ENCODE measurements around the gene TTC33. TPM values are rescaled to one million over a fixed set of nuclear protein-coding genes. Genes with fewer than 3 reads are reported as not detected.

TTC33 gene
- total and polyA plus RNA-seq, 4 donors, result 5.3 to 30.5 (median 7.8) TPM

DNA sequence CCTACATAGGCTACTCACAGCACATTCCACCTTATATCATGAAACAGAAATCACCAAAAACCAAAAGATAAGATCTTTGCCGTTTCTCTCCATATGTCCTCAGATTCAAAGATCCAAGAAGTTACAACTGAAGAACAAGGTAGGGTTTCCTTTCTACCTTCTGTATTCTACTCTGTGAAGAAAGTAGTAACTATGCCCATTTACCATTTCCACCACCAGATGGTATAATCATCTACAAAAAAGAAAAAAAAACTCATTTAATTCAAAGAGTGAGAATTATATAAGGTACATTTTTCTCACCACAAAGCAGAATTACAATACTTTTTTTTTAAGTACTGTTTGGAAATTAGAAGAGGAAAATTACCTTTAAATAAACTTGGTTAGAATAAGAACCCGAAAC lies 248.7 kb downstream of the TTC33 start:
- 25 to 61% methylated on average over 2 of the region's 2 CpGs for WGBS, 2 donors

DNA sequence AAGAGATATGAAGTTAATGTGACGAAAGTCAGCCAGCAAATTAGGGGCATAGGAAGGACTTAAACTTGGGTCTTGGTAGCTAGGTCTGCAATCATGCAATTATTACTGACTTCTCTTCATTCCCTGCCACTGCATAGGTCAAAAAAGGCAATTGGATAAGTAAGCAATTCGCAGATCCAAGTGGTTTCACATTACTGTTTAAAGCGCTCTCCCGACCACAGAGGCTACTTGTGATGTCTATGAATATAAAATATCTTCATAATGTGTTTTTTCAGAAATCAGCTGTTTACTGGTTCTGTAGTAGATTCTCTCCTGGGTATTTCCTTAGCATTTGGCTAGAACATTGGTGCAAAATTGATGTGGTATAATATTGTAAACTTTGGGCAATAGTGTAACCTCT lies 250.7 kb downstream of the TTC33 start:
- TF ChIP-seq, protein P1, sequence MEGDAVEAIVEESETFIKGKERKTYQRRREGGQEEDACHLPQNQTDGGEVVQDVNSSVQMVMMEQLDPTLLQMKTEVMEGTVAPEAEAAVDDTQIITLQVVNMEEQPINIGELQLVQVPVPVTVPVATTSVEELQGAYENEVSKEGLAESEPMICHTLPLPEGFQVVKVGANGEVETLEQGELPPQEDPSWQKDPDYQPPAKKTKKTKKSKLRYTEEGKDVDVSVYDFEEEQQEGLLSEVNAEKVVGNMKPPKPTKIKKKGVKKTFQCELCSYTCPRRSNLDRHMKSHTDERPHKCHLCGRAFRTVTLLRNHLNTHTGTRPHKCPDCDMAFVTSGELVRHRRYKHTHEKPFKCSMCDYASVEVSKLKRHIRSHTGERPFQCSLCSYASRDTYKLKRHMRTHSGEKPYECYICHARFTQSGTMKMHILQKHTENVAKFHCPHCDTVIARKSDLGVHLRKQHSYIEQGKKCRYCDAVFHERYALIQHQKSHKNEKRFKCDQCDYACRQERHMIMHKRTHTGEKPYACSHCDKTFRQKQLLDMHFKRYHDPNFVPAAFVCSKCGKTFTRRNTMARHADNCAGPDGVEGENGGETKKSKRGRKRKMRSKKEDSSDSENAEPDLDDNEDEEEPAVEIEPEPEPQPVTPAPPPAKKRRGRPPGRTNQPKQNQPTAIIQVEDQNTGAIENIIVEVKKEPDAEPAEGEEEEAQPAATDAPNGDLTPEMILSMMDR (IDR thresholded peaks at IDR 0.05; ENCODE audit: control extremely low read depth, extremely low read depth), result no peak
- no peak overlapping the region for H3K27ac ChIP-seq (ENCODE audit: low read depth in 1 of 2, low read length in 1 of 2)
- H3K9me3 ChIP-seq (ENCODE audit: control insufficient read depth in 4 of 4, insufficient read depth in 3 of 4, low read length in 3 of 4), result no peaks in the 10 kb centered on the region
- H3K4me1 ChIP-seq (ENCODE audit: control insufficient read depth in 5 of 5, insufficient read depth in 5 of 5, low read length in 5 of 5), result no peaks in the 10 kb centered on the region
- H3K9ac ChIP-seq (ENCODE audit: insufficient read depth in 1 of 2, low read length in 2 of 2), result no peak overlapping the region
- ATAC-seq (ENCODE audit: insufficient read depth, low FRiP score) (no peak), DNase-seq (peak in 1 of 3 donors; percentile 16)
- no peak overlapping the region for H3K4me3 ChIP-seq
- WGBS, 2 donors, result 76 to 81% methylated on average over 4 of the region's 4 CpGs
- H3K27me3 ChIP-seq (ENCODE audit: control insufficient read depth in 3 of 3, insufficient read depth in 3 of 3, low read length in 2 of 3), result no peaks in the 10 kb centered on the region
- H3K36me3 ChIP-seq (ENCODE audit: control insufficient read depth in 4 of 4, insufficient read depth in 4 of 4, low read length in 4 of 4), result no peaks in the 10 kb centered on the region

More for the DNA sequence above, 248.7 kb downstream of the TTC33 start:
- ATAC-seq (ENCODE audit: insufficient read depth, low FRiP score) (no peak), DNase-seq (no peak)
- Histone ChIP-seq H3K4me1 (ENCODE audit: control insufficient read depth in 5 of 5, insufficient read depth in 5 of 5, low read length in 5 of 5) (no peaks in the 10 kb centered on the region), H3K9me3 (ENCODE audit: control insufficient read depth in 4 of 4, insufficient read depth in 3 of 4, low read length in 3 of 4) (no peaks in the 10 kb centered on the region), H3K9ac (ENCODE audit: insufficient read depth in 1 of 2, low read length in 2 of 2) (no peak overlapping the region), H3K27me3 (ENCODE audit: control insufficient read depth in 3 of 3, insufficient read depth in 3 of 3, low read length in 2 of 3) (no peaks in the 10 kb centered on the region), H3K4me3 (no peak overlapping the region), H3K27ac (ENCODE audit: low read depth in 1 of 2, low read length in 1 of 2) (no peak overlapping the region), H3K36me3 (ENCODE audit: control insufficient read depth in 4 of 4, insufficient read depth in 4 of 4, low read length in 4 of 4) (no peaks in the 10 kb centered on the region)
- TF ChIP-seq, protein P1 (IDR thresholded peaks at IDR 0.05; ENCODE audit: control extremely low read depth, extremely low read depth), result no peak

DNA sequence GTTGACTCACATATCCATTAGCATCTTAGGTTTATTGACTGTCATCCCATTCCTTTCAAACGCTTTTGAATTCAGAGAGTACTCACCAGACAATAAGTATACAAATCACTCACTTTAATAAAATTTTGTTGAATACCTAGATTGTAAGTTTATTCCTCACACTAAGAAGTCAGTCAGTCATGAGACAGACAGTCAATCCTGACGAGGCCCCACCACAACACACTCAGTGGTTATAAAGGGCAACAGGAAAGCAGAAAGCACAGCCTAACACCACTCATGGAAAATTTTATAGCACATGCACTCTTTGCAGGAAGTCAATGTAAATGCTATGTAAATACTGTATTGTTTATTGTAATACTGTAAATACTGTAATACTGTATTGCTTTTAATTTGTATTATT lies 252.3 kb downstream of the TTC33 start:
- no peak for ATAC-seq (ENCODE audit: insufficient read depth, low FRiP score)
- H3K36me3 ChIP-seq (ENCODE audit: control insufficient read depth in 4 of 4, insufficient read depth in 4 of 4, low read length in 4 of 4), result no peaks in the 10 kb centered on the region
- peak in 1 of 3 donors; percentile 26 for DNase-seq
- H3K9me3 ChIP-seq (ENCODE audit: control insufficient read depth in 4 of 4, insufficient read depth in 3 of 4, low read length in 3 of 4), result no peaks in the 10 kb centered on the region
- H3K4me1 ChIP-seq (ENCODE audit: control insufficient read depth in 5 of 5, insufficient read depth in 5 of 5, low read length in 5 of 5), result no peaks in the 10 kb centered on the region
- no peak overlapping the region for H3K9ac ChIP-seq (ENCODE audit: insufficient read depth in 1 of 2, low read length in 2 of 2)
- no peak overlapping the region for H3K27ac ChIP-seq (ENCODE audit: low read depth in 1 of 2, low read length in 1 of 2)
- TF ChIP-seq, protein P1 (IDR thresholded peaks at IDR 0.05; ENCODE audit: control extremely low read depth, extremely low read depth), result no peak
- no peak overlapping the region for H3K4me3 ChIP-seq
- H3K27me3 ChIP-seq (ENCODE audit: control insufficient read depth in 3 of 3, insufficient read depth in 3 of 3, low read length in 2 of 3), result no peaks in the 10 kb centered on the region
- WGBS, 2 donors, result 65 to 67% methylated on average over 2 of the region's 2 CpGs

DNA sequence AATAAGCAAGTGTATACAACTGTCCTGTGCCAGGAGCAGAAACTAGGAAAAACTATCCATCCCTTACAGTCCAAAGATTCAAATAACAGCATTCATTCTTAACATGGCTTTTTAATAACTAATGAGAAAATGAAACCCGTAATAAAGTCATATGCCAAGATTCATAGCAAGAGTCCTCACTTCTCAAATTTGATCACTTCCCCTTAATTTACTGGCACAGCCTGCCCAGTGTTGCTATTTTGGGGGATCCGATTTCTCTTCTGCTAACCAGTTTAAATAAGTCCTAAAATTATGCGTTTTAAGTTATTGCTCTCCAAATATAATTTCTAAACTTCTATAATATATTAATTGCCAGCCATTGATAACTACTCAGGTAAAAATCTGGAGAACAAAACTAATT lies 253.0 kb downstream of the TTC33 start:
- WGBS, 2 donors, result 31 to 68% methylated on average over 3 of the region's 3 CpGs
- ATAC-seq (ENCODE audit: insufficient read depth, low FRiP score) (no peak), DNase-seq (peak in 1 of 3 donors; percentile 7)
- H3K9me3 ChIP-seq (ENCODE audit: control insufficient read depth in 4 of 4, insufficient read depth in 3 of 4, low read length in 3 of 4), result no peaks in the 10 kb centered on the region
- no peak overlapping the region for H3K27ac ChIP-seq (ENCODE audit: low read depth in 1 of 2, low read length in 1 of 2)
- H3K36me3 ChIP-seq (ENCODE audit: control insufficient read depth in 4 of 4, insufficient read depth in 4 of 4, low read length in 4 of 4), result no peaks in the 10 kb centered on the region
- no peak overlapping the region for H3K9ac ChIP-seq (ENCODE audit: insufficient read depth in 1 of 2, low read length in 2 of 2)
- no peaks in the 10 kb centered on the region for H3K4me1 ChIP-seq (ENCODE audit: control insufficient read depth in 5 of 5, insufficient read depth in 5 of 5, low read length in 5 of 5)
- TF ChIP-seq, protein P1 (IDR thresholded peaks at IDR 0.05; ENCODE audit: control extremely low read depth, extremely low read depth), result no peak
- no peak overlapping the region for H3K4me3 ChIP-seq
- no peaks in the 10 kb centered on the region for H3K27me3 ChIP-seq (ENCODE audit: control insufficient read depth in 3 of 3, insufficient read depth in 3 of 3, low read length in 2 of 3)
